H1 (cell line): Measurements from ENCODE around the gene DRAP1. TPM values are rescaled to one million over a fixed set of nuclear protein-coding genes. Genes with fewer than 3 reads are reported as not detected.

Experiments used
- CTCF ChIA-PET: fragments of 300-600 bp; sonication (Branson Sonifier 250); formaldehyde crosslinking; loops from one replicate; lab custom pipeline; 2021; ENCODE audit not compliant: partially characterized antibody; lab: Charles Lee
- POLR2A ChIA-PET: fragments of 300-600 bp; sonication (Branson Sonifier 250); formaldehyde crosslinking; loops from one replicate; lab custom pipeline; 2021; ENCODE audit warnings: inconsistent platforms; ENCODE audit not compliant: partially characterized antibody; lab: Charles Lee
- DNase-seq, 2 experiments: peaks; one replicate each; pipeline versions ENCODE4 v3.0.0 to v3.0.0-alpha.2; 2010 to 2022; ENCODE audit warnings: low spot score in 2 of 2, low read depth in 1 of 2, mixed read lengths in 1 of 2
- FAIRE-seq: peaks from 2 replicates; lab custom pipeline; 2011; peaks lifted over from hg19 to GRCh38; lab: Jason Lieb, UNC
- H2AFZ ChIP-seq: 2 replicates; pipeline ENCODE4 v1.8.1; 2012; ENCODE audit warnings: low read length, inconsistent platforms
- H2AK5ac ChIP-seq: 2 replicates; pipeline ENCODE4 v1.6.1; 2013; ENCODE audit warnings: low read depth, low read length
- H2BK120ac ChIP-seq: replicated peaks from 2 replicates; pipeline ENCODE3; 2013; ENCODE audit warnings: low read depth, low read length, inconsistent platforms
- H2BK12ac ChIP-seq: 2 replicates; pipeline ENCODE4 v1.6.1; 2013; ENCODE audit warnings: low read depth, low read length
- H2BK15ac ChIP-seq: 2 replicates; pipeline ENCODE4 v1.6.1; 2013; ENCODE audit warnings: low read length
- H2BK20ac ChIP-seq: 2 replicates; pipeline ENCODE4 v1.6.1; 2013; ENCODE audit warnings: low read length
- H2BK5ac ChIP-seq: 2 replicates; pipeline ENCODE4 v1.6.1; 2013; ENCODE audit warnings: low read depth, low read length
- H3K14ac ChIP-seq: 2 replicates; pipeline ENCODE4 v1.6.1; 2013; ENCODE audit warnings: inconsistent platforms; ENCODE audit not compliant: insufficient read length
- H3K18ac ChIP-seq: 2 replicates; pipeline ENCODE4 v1.6.1; 2013; ENCODE audit warnings: low read length; ENCODE audit errors: extremely low read depth
- H3K23ac ChIP-seq: 2 replicates; pipeline ENCODE4 v1.6.1; 2013; ENCODE audit warnings: inconsistent platforms; ENCODE audit not compliant: insufficient read length
- H3K23me2 ChIP-seq: 2 replicates; pipeline ENCODE4 v1.6.1; 2013; ENCODE audit warnings: low read depth, low read length
- H3K27ac ChIP-seq: 2 replicates; pipeline ENCODE4 v1.6.1; 2011; ENCODE audit warnings: low read depth, low read length, inconsistent platforms
- H3K27me3 ChIP-seq, 4 experiments: replicated peaks in 1 of 4; 1 replicate in 1 of 4; 2 replicates in 3 of 4; pipeline versions ENCODE4 v1.6.1 to v1.8.1; 2011 to 2013; ENCODE audit warnings: low read length in 3 of 4, mild to moderate bottlenecking in 3 of 4, inconsistent platforms in 2 of 4, mixed read lengths in 2 of 4, moderate library complexity in 1 of 4; ENCODE audit not compliant: control insufficient read depth in 3 of 4, insufficient read depth in 3 of 4; ENCODE audit errors: extremely low read depth in 1 of 4
- H3K36me3 ChIP-seq, 4 experiments: 2 replicates each; pipeline versions ENCODE4 v1.6.1 to v1.8.1; 2011 to 2013; ENCODE audit warnings: mild to moderate bottlenecking in 4 of 4, low read length in 3 of 4, moderate library complexity in 2 of 4, control low read depth in 1 of 4, inconsistent platforms in 1 of 4; ENCODE audit not compliant: insufficient read depth in 4 of 4, control insufficient read depth in 2 of 4
- H3K4ac ChIP-seq: replicated peaks from 2 replicates; pipeline ENCODE3; 2013; ENCODE audit warnings: low read length, low read depth, mixed read lengths, inconsistent platforms; ENCODE audit not compliant: insufficient read length
- H3K4me1 ChIP-seq, 4 experiments: replicated peaks in 1 of 4; 1 replicate in 1 of 4; 2 replicates in 3 of 4; pipeline versions ENCODE4 v1.6.1 to v1.8.1; 2011 to 2013; ENCODE audit warnings: low read length in 3 of 4, inconsistent platforms in 2 of 4, mixed read lengths in 1 of 4; ENCODE audit not compliant: insufficient read depth in 4 of 4, control insufficient read depth in 3 of 4
- H3K4me2 ChIP-seq, 2 experiments: 2 replicates each; pipeline versions ENCODE4 v1.6.1 to v1.8.1; 2011 to 2013; ENCODE audit warnings: low read depth in 2 of 2, low read length in 2 of 2, control low read depth in 1 of 2, inconsistent platforms in 1 of 2, mild to moderate bottlenecking in 1 of 2; ENCODE audit not compliant: insufficient read depth in 1 of 2
- H3K4me3 ChIP-seq, 4 experiments: fragments of 200-600, 300-600 bp in 1 of 4; sonication (generic), shearing (Covaris generic), sonication (Bioruptor Twin) in 1 of 4; 2 replicates each; pipeline versions ENCODE4 v1.5.1 to v1.8.1; 2011 to 2016; ENCODE audit warnings: low read length in 4 of 4, low read depth in 3 of 4, control low read depth in 2 of 4, inconsistent platforms in 2 of 4, mild to moderate bottlenecking in 2 of 4, mixed read lengths in 1 of 4, moderate library complexity in 1 of 4; ENCODE audit not compliant: insufficient read depth in 2 of 4; ENCODE audit errors: extremely low read depth in 1 of 4
- H3K56ac ChIP-seq: replicated peaks from 2 replicates; pipeline ENCODE3; 2013; ENCODE audit warnings: low read depth, mild to moderate bottlenecking, mixed read lengths, low read length, inconsistent platforms; ENCODE audit not compliant: insufficient read length
- H3K79me1 ChIP-seq: 2 replicates; pipeline ENCODE4 v1.6.1; 2013; ENCODE audit warnings: low read depth, low read length, control low read depth
- H3K79me2 ChIP-seq, 2 experiments: 2 replicates each; pipeline versions ENCODE4 v1.6.1 to v1.8.1; 2012 to 2013; ENCODE audit warnings: low read length in 2 of 2, mild to moderate bottlenecking in 2 of 2, inconsistent platforms in 1 of 2; ENCODE audit not compliant: insufficient read depth in 2 of 2, control insufficient read depth in 1 of 2
- H3K9ac ChIP-seq, 4 experiments: replicated peaks in 1 of 4; 1 replicate in 1 of 4; 2 replicates in 3 of 4; pipeline versions ENCODE4 v1.6.1 to v1.8.1; 2011 to 2013; ENCODE audit warnings: low read depth in 3 of 4, low read length in 3 of 4, control low read depth in 2 of 4, mild to moderate bottlenecking in 2 of 4, moderate library complexity in 2 of 4, inconsistent platforms in 1 of 4; ENCODE audit errors: extremely low read depth in 1 of 4
- H3K9me3 ChIP-seq, 2 experiments: 2 replicates each; pipeline versions ENCODE4 v1.6.1 to v1.8.1; 2012 to 2013; ENCODE audit warnings: mild to moderate bottlenecking in 2 of 2, moderate library complexity in 2 of 2, control low read depth in 1 of 2, inconsistent platforms in 1 of 2, low read depth in 1 of 2, low read length in 1 of 2, mixed read lengths in 1 of 2; ENCODE audit not compliant: insufficient read depth in 2 of 2
- H4K20me1 ChIP-seq, 2 experiments: replicated peaks in 1 of 2; 2 replicates each; pipeline versions ENCODE3 to v1.8.1; 2011 to 2013; ENCODE audit warnings: inconsistent platforms in 2 of 2, low read length in 2 of 2, mild to moderate bottlenecking in 1 of 2; ENCODE audit not compliant: insufficient read depth in 2 of 2, control insufficient read depth in 1 of 2
- H4K5ac ChIP-seq: 2 replicates; pipeline ENCODE4 v1.6.1; 2013; ENCODE audit warnings: low read length, low read depth, mixed read lengths, inconsistent platforms; ENCODE audit not compliant: insufficient read length
- H4K8ac ChIP-seq: 2 replicates; pipeline ENCODE4 v1.8.0; 2013; ENCODE audit warnings: mild to moderate bottlenecking, moderate library complexity, low read length, inconsistent platforms; ENCODE audit not compliant: insufficient read depth; ENCODE audit errors: extremely low read depth
- H4K91ac ChIP-seq: replicated peaks from 2 replicates; pipeline ENCODE3; 2013; ENCODE audit warnings: low read length, mixed read lengths, inconsistent platforms; ENCODE audit not compliant: insufficient read length
- CEBPB ChIP-seq: IDR thresholded peaks from 2 replicates; pipeline ENCODE4 v1.6.1; 2012; ENCODE audit warnings: low read depth, low read length
- CHD1 ChIP-seq: IDR thresholded peaks from 2 replicates; pipeline ENCODE4 v1.6.1; 2012; ENCODE audit warnings: low read depth, low read length, improper control_type of control experiment
- CTCF ChIP-seq, 3 experiments: IDR thresholded peaks; 1 replicate in 2 of 3; 2 replicates in 1 of 3; pipeline versions ENCODE4 v1.5.1 to v1.6.1; 2011; ENCODE audit warnings: low read length in 3 of 3, mild to moderate bottlenecking in 3 of 3, inconsistent platforms in 2 of 3, low read depth in 1 of 3, moderate library complexity in 1 of 3; ENCODE audit not compliant: insufficient read depth in 1 of 3; ENCODE audit errors: control extremely low read depth in 1 of 3
- RBBP5 ChIP-seq: IDR thresholded peaks from 2 replicates; pipeline ENCODE4 v1.7.1; 2012; ENCODE audit warnings: low read depth, mild to moderate bottlenecking, inconsistent platforms, low read length, moderate library complexity, borderline replicate concordance
- SAP30 ChIP-seq: fragments of 300-600 bp; sonication (generic); IDR thresholded peaks from 2 replicates; pipeline ENCODE4 v1.7.1; 2012; ENCODE audit warnings: low read length, moderate library complexity, mild to moderate bottlenecking, inconsistent platforms; ENCODE audit not compliant: insufficient read depth, insufficient replicate concordance
- SUZ12 ChIP-seq: fragments of 200-600 bp; sonication (generic); IDR thresholded peaks from 2 replicates; pipeline ENCODE4 v1.6.1; 2012; ENCODE audit warnings: mild to moderate bottlenecking, inconsistent platforms, low read length, moderate library complexity, mixed read lengths
- TAF1 ChIP-seq: IDR thresholded peaks from 2 replicates; pipeline ENCODE4 v1.6.1; 2011; ENCODE audit warnings: mild to moderate bottlenecking, low read depth, low read length
- TAF7 ChIP-seq: optimal IDR thresholded peaks from 2 replicates; pipeline ENCODE3; 2011; ENCODE audit warnings: low read depth, mild to moderate bottlenecking, inconsistent platforms, low read length, moderate library complexity, borderline replicate concordance
- WGBS, 2 experiments: shearing (Covaris generic) in 1 of 2; methylation state at CpG; one replicate each; pipeline versions ENCODE4 v1.1.6 to v1.1.7; 2013 to 2015; ENCODE audit warnings: low lambda C conversion rate in 2 of 2, mixed read lengths in 2 of 2, inconsistent platforms in 1 of 2, low coverage in 1 of 2, missing lambda C conversion rate in 1 of 2; ENCODE audit not compliant: insufficient replicate concordance in 2 of 2, insufficient coverage in 1 of 2, insufficient read length in 1 of 2; ENCODE audit errors: extremely low coverage in 1 of 2, missing lambda C conversion rate in 1 of 2; 5-methylcytosine and 5-hydroxymethylcytosine counted together
- polyA plus RNA-seq, 7 experiments: library from polyadenylated mRNA; depleted of rRNA in 3 of 7; stranded (reverse) in 5 of 7; unstranded in 2 of 7; fragments of >200 nt in 5 of 7; fragments of 200-250 nt in 2 of 7; gene quantifications; 1 replicate in 5 of 7; 2 replicates in 1 of 7; 4 replicates in 1 of 7; pipeline versions ENCODE4 v1.2.1 to v1.2.3, GENCODE V29; 2011 to 2013; ENCODE audit warnings: missing spikeins in 2 of 7, mixed read lengths in 2 of 7
- total RNA-seq: library from RNA; stranded (reverse); fragmentation: NEBNext Ultra II Directional; extraction: Animal tissue kit (Norgen Biotek cat#: 25700); gene quantifications from 2 replicates; pipeline ENCODE4 v1.2.1, GENCODE V29; 2021

DRAP1 gene
- total and polyA plus RNA-seq, 2 of the 8 experiments (the other 6 are each of a cell fraction or from before 2014, with no cell fraction given) = 62.5 to 98.7 TPM

- H3K36me3 ChIP-seq = no peaks in the 10 kb centered on the region
- no peak overlapping the region for H3K23ac ChIP-seq
- H3K9me3 ChIP-seq = no peaks in the 10 kb centered on the region
- H3K27ac ChIP-seq = no peak overlapping the region
- peaks cover 0 to 2% (median 0%) of the 10 kb centered on the region in 4 experiments; a peak in 1 of 7 replicates for H3K27me3 ChIP-seq
- H4K20me1 ChIP-seq = peaks cover 0 to 7% of the 10 kb centered on the region in 2 experiments
- no peak overlapping the region for H3K14ac ChIP-seq
- H3K79me1 ChIP-seq = peaks cover 5% of the 10 kb centered on the region; the same call in 1 of the 2 replicates
- ChIA-PET POLR2A (interaction anchor here (0.6 to 4.9 kb wide), 12 partner anchors 9 to 479 kb away, joined by 3 to 36 read pairs (median 3); partner anchors contain the start of genes CCDC85B, FIBP, MUS81 and RAB1B), CTCF (interaction anchor here (0.7 to 11.7 kb wide), 11 partner anchors 9 to 98 kb away, joined by 3 to 212 read pairs (median 6); partner anchors contain the start of genes CCDC85B, FIBP and MUS81)
- peak overlapping the region; percentile 84; the same call in 1 of the 2 replicates for H2BK15ac ChIP-seq
- no peak overlapping the region for H3K9ac ChIP-seq
- H2BK120ac ChIP-seq = no peak overlapping the region
- no peak overlapping the region for H2BK5ac ChIP-seq
- no peak overlapping the region for H4K5ac ChIP-seq
- 86% methylated on average over 10 of the region's 10 CpGs; no CpG with 5 or more reads in 1 of the 2 experiments for WGBS, 2 experiments
- peak overlapping the region; percentile 84; the same call in 1 of the 2 replicates for H4K8ac ChIP-seq
- H2AK5ac ChIP-seq = peak overlapping the region; percentile 70; the same call in 1 of the 2 replicates
- 0 out of 2 replicates have a peak overlapping the region, but pooled peaks have one; percentile 69 for H2BK20ac ChIP-seq
- no peak overlapping the region for H3K4me3 ChIP-seq
- H3K4me1 ChIP-seq = peaks cover 2 to 19% (median 10%) of the 10 kb centered on the region in 4 experiments; a peak in 5 of 7 replicates
- DNase-seq (no peak), FAIRE-seq (no peak)
- no peak overlapping the region for H2AFZ ChIP-seq
- H4K91ac ChIP-seq = no peak overlapping the region
- peaks cover 11% of the 10 kb centered on the region; the same call in 1 of the 2 replicates for H3K23me2 ChIP-seq
- peak overlapping the region; percentile 8 for H3K4ac ChIP-seq
- peak overlapping the region; percentile 33; the same call in 1 of the 2 replicates for H2BK12ac ChIP-seq
- peak overlapping the region; percentile 63; the same call in 1 of the 2 replicates for H3K18ac ChIP-seq
- H3K4me2 ChIP-seq = no peak overlapping the region
- peaks cover 0 to 7% of the 10 kb centered on the region in 2 experiments; a peak in 2 of 4 replicates for H3K79me2 ChIP-seq
- peak overlapping the region; percentile 23 for H3K56ac ChIP-seq
- TF ChIP-seq TAF1 (no peak), TAF7 (no peak), CTCF (IDR thresholded peaks at IDR 0.05; ENCODE audit: control extremely low read depth in 1 of 3, insufficient read depth in 1 of 3, low read depth in 1 of 3, low read length in 3 of 3) (no peak), RBBP5 (no peak), SUZ12 (no peak), CHD1 (no peak), SAP30 (no peak), CEBPB (no peak)
Measured at GRCh38 chr11:65915101-65915820, 4.0 kb upstream of the DRAP1 start.
